SK-N-MC (cell line): ENCODE measurements around the gene PSORS1C1.

ENCODE experiments used
- EZH2 ChIP-seq: fragments of 200-600 bp; sonication (generic); IDR thresholded peaks from one replicate; pipeline ENCODE4 v1.6.1; 2017; ENCODE audit warnings: antibody characterized with exemption
- POLR2AphosphoS5 ChIP-seq: IDR thresholded peaks from 2 replicates; pipeline ENCODE4 v1.6.1; 2012; ENCODE audit warnings: mild to moderate bottlenecking, low read depth, low read length, borderline replicate concordance

- TF ChIP-seq EZH2 (no peak), POLR2AphosphoS5 (no peak)
Observed at GRCh38 chr6:31158863-31159855, 44.6 kb downstream of the PSORS1C1 start.
